Sciatic nerve (tissue), 2 donors: ENCODE results near the gene ARHGAP42. TPM values are rescaled to one million over a fixed set of nuclear protein-coding genes. Genes with fewer than 3 reads are reported as not detected.
A peak's percentile ranks its signal among the peaks of the same experiment; 100 is the strongest.

ENCODE experiments used
- ATAC-seq: fragments of 200-7000 bp; cut with Tn5 transposase; one replicate; pipeline ENCODE4 v1.9.1; 2020; ENCODE audit warnings: mild to moderate bottlenecking, moderate library complexity
- DNase-seq: peaks from one replicate; pipeline ENCODE4 v3.0.0-alpha.2; 2020; ENCODE audit warnings: low spot score
- intact Hi-C: fragments of 100-400 bp; cut with DNase I; formaldehyde crosslinking; loops from one replicate; pipeline ENCODE4 v1.14.2; 2022
- total RNA-seq: library from RNA; stranded (reverse); fragmentation: NEBNext Ultra II Directional; extraction: Animal tissue kit (Norgen Biotek cat#: 25700); gene quantifications from one replicate; pipeline ENCODE4 v1.2.1, GENCODE V29; 2021
- donor health status: DM: no; HTN: no; CAD: no.
- donor health status: DM: no; HTN: no; CAD: no.

ARHGAP42 gene
- total RNA-seq, 1 donor from 2014 or later: 120 TPM

DNA sequence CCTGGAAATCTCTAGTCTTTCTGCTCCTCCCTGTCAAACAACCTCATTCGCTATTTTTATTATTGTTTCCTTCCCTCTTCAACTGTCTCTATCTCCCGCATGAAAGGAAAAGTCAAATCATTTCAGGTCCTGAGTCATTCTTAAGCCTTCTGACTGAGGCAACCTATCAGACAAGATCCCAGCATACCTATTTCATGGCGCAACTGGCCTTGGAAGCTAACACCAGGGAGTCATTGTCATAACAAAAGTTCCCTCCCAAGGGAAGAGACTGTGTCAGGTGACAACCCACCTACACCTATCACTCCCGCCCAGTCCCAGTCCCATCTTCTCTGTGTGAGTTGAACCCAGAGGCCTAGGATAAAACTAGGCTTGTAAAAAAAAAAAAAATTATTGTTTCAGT lies 10.2 kb upstream of the ARHGAP42 start:
- ATAC-seq: no peak
- intact Hi-C loops: loop anchor here (5.0 kb wide), 1 partner anchor 100 kb away; no protein-coding TSS in a partner anchor

DNA sequence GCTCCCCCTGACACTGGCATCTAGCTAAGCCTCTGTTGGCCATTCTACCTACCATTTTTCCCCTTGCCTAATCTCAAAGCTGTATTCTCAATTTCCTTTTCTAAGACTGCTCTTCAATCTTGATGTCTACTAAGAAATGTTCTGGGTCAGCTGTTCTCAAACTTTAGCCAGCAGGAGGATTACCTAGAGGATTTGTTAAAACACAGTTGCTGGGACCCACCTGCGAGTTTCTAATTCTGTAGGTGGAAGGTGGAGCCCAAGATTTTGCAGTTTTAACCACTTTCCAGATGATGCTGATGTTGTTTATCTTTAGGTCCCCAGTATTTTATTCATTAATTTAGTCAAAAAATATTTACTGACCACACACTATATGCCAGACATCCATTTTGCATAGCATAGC lies 9.3 kb upstream of the ARHGAP42 start:
- ATAC-seq (no peak), DNase-seq (no peak)
- intact Hi-C loops: loop anchor here (5.0 kb wide), 1 partner anchor 100 kb away; no protein-coding TSS in a partner anchor

More for the DNA sequence above, 10.2 kb upstream of the ARHGAP42 start:
- DNase-seq: no peak

DNA sequence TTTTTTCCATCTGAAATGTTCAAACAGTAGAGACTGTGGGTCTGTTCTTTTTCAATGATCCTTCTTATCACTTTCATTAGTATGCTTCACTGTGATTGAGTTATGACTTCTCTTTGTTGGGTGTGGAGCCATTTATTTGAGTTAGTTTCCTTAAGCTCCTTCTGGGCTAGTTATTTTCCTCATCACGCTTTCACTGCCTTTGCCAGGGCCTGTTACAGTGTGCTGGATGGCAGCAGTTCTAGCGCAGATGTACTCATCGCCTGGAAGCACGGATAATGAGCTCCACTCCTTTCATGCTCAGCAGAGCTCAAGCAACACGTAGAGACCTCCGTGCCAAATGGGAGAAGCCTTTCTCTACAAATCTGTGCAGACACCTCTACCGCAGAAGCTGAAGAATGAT lies 7.0 kb upstream of the ARHGAP42 start:
- ATAC-seq: no peak

DNA sequence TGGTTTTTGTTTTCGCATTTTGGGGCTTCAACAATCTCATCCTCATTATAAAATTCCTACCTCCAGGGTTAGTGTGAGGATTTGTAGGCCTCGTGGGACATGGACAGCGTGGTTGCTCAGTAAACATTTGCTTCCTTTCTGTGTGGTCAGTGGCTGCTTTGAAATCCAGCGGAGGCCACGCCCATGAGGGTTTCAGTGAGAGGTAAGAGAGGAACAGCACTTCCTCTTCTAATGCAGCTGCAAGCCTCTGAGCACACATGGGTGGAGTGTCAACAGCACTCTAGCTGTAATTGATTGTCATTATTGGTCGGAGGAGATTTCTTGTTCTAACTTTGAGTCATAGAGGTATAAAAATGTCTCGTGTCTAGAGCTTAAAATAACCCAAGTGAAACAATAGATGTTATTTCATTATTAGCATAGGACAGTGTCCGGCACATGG lies 6.0 kb upstream of the ARHGAP42 start:
- intact Hi-C loops: loop anchor here (10.0 kb wide), 2 partner anchors 174 to 244 kb away; no protein-coding TSS in a partner anchor
- DNase-seq: peak; percentile 85
- peak; percentile 91 for ATAC-seq

More for the DNA sequence above, 7.0 kb upstream of the ARHGAP42 start:
- intact Hi-C loops: loop anchor here (10.0 kb wide), 2 partner anchors 175 to 245 kb away; no protein-coding TSS in a partner anchor
- DNase-seq: no peak

DNA sequence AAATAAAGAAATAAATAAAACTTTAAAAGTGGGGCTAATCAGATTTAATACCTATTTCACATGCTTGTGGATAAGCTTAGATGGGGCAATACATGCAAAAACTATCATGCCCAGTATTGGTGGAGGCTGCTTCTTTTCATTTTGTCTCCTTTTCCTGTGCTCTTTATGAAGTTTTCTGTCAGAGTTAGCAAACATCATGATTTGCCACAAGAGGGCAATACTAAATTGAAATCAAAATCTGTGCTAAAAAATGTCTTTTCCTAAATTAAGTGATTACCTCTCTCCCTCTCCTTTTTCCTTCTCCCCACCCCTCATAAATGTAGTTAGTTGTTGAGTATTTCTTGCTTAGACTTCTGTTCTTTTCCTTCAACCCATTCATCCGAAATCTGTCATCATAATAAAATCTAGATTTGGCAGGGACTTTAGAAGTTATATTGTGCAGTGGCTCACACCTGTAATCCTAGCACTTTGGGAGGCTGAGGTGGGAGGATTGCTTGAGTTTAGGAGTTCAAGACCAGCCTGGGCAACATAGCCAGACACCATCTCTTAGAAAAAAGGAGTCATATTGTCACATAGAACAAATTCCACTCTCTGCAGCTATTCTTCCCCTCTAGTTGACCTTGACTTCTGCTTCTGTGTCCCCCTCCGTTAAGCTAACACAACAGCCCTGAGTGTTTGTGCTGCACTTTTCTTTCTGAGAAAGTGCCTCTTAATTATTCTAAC lies 4.7 kb upstream of the ARHGAP42 start:
- ATAC-seq (peak; percentile 44), DNase-seq (no peak)
- intact Hi-C loops: loop anchor here (10.0 kb wide), 2 partner anchors 172 to 242 kb away; no protein-coding TSS in a partner anchor

DNA sequence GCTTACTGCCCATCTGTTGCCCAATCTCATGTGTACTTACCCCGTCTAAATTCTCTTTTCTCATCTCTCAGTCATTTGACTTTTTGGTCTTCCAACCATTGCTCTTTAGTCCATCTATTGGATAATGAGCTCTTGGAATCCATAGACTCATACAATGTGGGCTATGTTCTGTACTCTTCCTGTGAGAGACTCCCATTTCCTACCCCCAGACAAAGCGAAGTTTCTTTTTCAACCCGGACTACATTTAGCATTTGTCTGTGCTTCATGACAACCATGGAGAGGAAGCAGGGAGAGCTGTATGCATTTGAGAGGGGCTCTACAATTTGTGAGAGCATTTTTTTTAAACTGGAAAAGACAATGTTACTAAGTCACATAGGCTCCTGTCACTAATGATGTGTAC lies 4.0 kb upstream of the ARHGAP42 start:
- intact Hi-C loops: loop anchor here (10.0 kb wide), 2 partner anchors 172 to 242 kb away; no protein-coding TSS in a partner anchor
- no peak for DNase-seq
- no peak for ATAC-seq

DNA sequence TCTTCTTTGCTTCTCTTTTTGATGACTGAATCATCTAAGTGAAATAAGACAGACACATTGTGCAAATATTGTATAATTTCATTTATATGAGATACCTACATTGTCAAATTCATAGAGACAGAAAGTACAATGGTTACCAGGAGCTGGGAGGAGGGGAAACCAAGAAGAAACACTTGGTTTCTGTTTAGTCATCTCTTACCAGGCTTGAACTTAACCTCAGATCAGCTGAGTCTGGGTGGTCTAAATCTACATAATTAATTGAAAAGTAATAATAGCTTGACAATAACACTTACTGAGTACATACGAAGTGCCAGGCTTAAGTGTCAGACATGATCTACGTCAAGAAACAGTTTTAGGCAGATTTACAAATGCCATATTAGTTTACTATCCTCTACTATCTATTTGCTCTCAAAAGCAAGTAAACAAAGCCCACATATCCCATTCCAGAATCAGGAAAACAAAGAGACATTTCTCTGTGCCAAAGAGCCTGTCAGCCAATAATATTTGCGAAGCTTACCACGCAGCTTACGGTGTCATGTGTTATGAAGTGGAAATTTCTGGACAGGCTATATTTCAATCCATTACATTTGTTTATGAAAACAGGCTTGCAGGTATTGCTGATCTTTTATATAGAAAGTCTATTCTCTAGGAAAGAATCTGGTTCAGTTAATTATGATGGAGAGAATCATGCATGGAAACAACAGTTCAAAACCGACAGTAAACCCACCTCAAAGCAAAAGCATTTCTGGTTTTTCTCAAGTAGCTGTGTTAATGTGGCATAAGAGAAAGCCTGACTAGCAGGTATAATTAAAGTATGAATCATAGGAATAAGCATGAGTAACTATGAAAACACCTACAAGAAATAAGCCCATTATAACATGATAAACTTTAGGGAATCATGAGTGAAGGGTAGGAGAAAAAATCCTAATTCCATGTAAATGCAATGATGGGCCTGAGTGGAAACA lies 2.7 kb upstream of the ARHGAP42 start:
- ATAC-seq (no peak), DNase-seq (no peak)
- intact Hi-C loops: loop anchor here (10.0 kb wide), 2 partner anchors 170 to 240 kb away; no protein-coding TSS in a partner anchor

DNA sequence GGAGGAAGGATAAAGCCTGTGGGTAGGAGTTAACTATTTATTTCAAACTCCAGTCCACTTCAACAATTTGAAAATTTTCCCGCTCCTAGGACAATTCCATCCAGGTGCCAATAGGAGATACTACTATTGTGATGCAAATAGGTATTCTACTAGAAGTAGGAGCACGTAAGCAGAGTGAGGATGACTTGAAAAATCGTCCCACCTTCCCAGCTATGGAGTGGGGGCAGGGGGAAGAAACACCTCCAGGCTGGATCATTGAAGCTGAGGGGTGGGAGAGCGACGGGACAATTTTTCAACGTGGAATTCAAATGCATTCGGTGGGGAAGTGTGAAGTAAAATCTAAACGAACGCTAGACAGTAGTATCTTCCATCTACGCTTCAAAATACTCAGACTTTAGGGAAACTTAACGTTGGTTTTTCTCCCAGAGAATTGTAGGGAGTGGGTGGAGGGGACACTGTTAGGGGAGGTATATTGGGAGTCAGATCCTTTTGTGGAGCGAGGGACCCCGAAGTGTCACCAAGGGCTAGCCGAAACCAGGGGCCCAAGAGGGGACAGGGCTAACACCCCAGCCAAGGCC lies 523 bp upstream of the ARHGAP42 start:
- no peak for DNase-seq
- ATAC-seq: no peak
- intact Hi-C loops: loop anchor here (10.0 kb wide), 2 partner anchors 168 to 238 kb away; no protein-coding TSS in a partner anchor

DNA sequence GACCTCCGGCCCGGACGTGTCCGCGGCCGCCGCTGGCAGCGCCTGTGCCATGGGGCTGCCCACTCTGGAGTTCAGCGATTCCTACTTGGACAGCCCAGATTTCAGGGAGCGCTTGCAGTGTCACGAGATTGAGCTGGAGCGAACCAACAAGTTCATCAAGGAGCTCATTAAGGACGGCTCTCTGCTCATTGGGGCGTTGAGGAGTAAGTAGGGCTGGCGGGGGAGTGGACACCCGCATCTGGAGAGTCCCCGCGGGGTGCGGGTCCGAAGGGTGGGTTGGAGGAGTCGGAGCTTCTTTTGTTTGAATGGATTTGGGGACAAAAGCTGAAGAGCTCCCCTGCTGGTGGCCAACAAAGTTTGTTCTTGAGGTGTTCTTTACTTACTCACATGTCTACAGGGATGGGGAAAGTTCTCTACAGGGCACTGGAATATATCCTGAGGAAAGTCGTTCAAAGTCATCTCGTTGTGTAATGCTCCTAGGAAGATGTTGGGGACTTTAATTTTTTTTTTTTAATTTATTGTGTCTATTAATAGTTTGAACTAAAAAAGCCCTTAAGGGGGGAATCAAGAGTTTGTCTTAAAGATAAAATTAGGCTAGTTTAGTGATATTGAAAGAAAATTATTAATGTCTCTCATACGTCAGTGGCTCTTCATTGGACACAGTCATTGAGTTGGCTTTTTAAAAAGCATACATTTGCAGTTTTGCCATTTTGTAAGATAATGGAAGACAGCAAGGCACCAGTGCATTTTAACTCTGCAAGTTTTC lies 725 bp downstream of the ARHGAP42 start:
- intact Hi-C loops: loop anchor here (10.0 kb wide), 2 partner anchors 167 to 237 kb away; no protein-coding TSS in a partner anchor
- peak; percentile 74 for ATAC-seq
- DNase-seq: peak; percentile 73

DNA sequence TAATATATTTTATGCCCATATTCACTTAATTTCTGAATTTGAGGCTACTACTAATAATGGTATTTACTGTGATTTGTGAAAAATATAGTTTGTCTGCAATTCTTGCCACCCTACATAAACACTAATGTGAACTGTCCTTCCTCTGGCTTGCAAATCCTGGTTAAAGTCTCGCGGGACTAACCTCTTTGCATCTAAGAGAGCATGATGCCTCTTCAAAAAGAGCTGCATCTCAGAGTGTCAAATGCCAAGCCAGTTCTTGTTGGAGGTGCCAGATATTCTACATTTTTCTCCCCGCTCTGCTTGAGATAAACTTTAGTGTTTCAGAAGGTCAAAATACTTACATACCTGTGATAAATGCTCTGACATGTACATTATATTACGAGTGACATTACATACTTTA lies 2.1 kb downstream of the ARHGAP42 start:
- intact Hi-C loops: loop anchor here (10.0 kb wide), 2 partner anchors 166 to 236 kb away; no protein-coding TSS in a partner anchor
- no peak for ATAC-seq
- no peak for DNase-seq

DNA sequence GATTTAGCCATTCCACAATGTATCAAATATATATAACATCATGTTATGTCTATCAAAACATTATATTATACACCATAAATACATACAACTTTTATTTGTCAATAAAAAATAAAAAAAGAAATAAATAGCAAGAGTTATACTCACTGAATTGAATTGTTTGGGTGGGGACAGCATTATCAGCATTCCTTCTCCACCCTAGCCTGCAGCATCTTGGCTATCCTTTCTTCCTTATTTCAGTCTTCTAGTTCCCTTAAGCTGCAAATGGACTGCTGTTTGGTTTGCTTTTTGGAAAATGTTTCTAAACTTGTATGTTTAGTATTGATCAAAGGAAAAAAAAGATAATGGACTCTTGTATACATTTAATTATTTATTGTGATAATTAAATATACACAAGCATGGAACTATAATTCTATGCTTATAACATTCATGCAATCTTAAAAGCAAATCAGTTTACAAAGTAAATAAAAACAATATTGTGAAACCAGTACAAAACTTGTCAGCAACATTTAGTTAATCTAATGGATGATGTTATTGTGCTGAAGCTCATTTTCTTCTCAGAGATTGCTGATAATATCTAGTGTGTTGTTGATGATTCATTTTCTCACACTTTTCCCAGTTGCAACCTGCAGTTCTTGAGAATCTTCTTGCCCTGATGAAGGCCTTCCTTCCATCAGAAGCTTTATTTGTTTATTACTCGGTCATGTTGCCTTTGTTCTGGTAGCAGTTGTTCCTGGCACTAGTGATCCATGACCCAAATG lies 5.0 kb downstream of the ARHGAP42 start:
- intact Hi-C loops: no loop called here
- ATAC-seq (no peak), DNase-seq (no peak)

DNA sequence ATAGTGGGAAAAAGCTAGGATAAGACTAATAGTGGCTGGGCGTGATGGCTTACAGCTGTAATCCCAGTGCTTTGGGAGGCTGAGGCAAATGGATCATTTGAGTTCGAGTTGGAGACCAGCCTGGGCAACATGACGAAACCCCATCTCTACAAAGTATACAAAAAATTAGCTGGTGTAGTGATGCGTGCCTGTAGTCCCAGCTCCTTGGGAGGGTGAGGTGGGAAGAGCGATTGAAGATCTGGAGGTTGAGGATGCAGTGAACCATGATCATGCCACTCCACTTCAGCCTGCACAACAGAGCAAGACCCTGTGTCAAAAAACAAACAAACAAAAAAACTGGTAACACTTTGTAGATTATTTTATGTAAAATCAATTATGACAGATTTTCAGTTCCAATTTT lies 8.8 kb downstream of the ARHGAP42 start:
- intact Hi-C loops: no loop called here

DNA sequence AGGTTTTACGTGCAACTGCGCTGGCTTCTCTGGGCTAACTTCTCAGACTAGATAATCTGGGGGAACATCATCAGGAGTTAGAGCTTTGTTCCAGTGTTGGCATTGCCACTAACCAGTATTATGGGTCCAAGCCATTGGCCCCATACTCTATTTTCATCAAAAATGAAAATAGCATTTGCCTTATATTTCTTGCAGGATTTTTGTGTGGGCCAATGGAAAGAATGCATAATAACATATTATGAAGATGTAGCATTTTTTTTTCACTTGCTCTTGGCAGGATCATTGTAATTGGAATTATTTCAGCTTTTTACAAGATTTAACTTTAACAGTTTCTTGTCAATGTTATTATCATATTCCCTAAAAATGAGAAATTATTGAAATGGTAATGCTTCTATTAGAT lies 16.1 kb downstream of the ARHGAP42 start:
- intact Hi-C loops: no loop called here
- no peak for ATAC-seq
- no peak for DNase-seq

More for the DNA sequence above, 8.8 kb downstream of the ARHGAP42 start:
- DNase-seq: no peak
- no peak for ATAC-seq

DNA sequence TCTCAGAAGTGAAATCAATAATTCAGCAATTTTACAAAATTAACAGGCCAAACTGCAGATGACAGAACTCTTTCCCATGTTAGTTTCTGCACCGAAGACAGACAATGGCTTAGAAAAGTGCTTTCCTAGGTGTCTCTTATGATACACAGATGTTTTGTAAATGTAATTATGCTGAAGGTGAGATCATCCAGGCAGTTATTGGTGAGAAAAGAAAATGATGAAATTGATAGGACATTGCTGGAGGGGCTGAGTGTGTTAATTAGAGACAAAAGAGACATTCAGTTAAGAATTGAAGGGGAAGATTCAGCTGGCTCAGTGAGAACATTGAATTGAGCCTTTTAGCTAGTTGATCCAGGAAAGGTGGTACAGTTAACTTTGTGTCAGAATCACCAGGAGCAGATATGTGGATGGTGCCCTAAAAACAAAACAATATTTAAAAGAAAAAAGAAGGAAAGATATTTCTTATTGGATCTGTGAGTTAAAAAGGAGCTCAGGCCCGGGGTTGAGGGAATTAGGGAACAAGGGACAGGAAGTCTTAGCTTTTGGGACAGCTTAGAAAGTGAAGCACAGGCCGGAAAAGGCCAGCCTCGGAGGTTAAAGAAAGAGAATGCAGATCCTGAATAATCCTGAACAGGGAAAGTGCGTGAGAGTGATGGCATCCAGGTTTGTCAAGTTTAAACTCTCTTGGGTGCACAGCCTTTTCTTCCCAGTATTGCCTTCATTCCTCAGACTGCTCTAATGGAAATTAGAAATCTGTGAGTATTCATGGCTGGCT lies 16.9 kb downstream of the ARHGAP42 start:
- DNase-seq (no peak), ATAC-seq (peak; percentile 39)
- intact Hi-C loops: no loop called here

DNA sequence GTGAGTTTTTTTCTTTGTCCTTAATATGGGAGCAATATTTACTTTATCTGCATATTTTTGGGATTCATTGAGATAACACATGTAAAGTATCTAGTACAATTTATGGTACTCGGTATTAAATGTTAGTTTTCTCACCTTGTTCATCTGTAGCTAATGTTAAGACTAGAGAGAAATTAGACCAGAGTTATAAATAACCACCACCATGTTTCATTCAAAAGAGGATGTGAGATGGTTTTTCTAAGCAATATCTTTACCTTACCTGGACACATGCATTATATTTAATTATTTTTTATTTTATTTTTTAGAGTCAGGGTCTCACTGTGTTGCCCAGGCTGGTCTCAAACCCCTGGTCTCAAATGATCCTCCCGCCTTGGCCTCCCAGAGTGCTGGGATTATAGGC lies 18.4 kb downstream of the ARHGAP42 start:
- intact Hi-C loops: no loop called here
- no peak for ATAC-seq

DNA sequence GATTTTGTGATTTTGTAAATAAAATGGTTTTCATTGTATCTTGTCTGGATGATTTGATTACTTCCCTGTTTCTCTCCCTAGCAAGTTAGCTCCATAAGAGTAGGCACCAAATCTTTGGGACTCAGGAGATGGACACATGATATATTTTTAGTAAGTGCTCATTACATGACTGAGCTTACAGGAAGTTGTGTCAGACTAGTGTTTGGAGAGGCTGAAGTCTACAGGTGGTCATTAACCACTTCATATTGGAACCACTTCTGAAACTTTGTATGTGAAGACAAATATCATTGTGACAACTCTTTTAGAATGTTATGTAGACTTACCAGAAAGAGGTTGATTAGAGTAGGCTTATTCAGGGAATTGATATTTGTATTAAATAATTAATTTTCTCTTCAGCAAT lies 19.1 kb downstream of the ARHGAP42 start:
- no peak for DNase-seq
- intact Hi-C loops: no loop called here
- no peak for ATAC-seq

More for the DNA sequence above, 18.4 kb downstream of the ARHGAP42 start:
- DNase-seq: no peak
